Karpas-422 (cell line): Measurements from ENCODE around the gene LGSN. TPM values are rescaled to one million over a fixed set of nuclear protein-coding genes. Genes with fewer than 3 reads are reported as not detected.
"Not testable (repeated sequence)": the region's sequence is repeated elsewhere in the genome, so short reads cannot be mapped to it uniquely, and the experiment has no call there.

Source experiments
- DNase-seq: peaks from one replicate; pipeline ENCODE4 v3.0.0-alpha.2; 2015
- H2AFZ ChIP-seq: fragments of 200-600 bp; sonication (generic); 2 replicates; pipeline ENCODE4 v1.6.1; 2014; ENCODE audit warnings: antibody characterized with exemption, low read length, mixed read lengths
- H3K27ac ChIP-seq: fragments of 200-600 bp; sonication (generic); 2 replicates; pipeline ENCODE4 v1.5.1; 2014; ENCODE audit warnings: mild to moderate bottlenecking, low read length, moderate library complexity
- H3K27me3 ChIP-seq: fragments of 200-600 bp; sonication (generic); 2 replicates; pipeline ENCODE4 v1.6.1; 2014; ENCODE audit warnings: low read length, mixed read lengths
- H3K36me3 ChIP-seq: fragments of 200-600 bp; sonication (generic); 2 replicates; pipeline ENCODE4 v1.6.1; 2014; ENCODE audit warnings: low read length, mixed read lengths; ENCODE audit not compliant: insufficient read depth
- H3K4me1 ChIP-seq: fragments of 200-600 bp; sonication (generic); 2 replicates; pipeline ENCODE4 v1.6.1; 2014; ENCODE audit warnings: mild to moderate bottlenecking, low read length, mixed read lengths
- H3K4me2 ChIP-seq: fragments of 200-600 bp; sonication (generic); 2 replicates; pipeline ENCODE4 v1.6.1; 2014; ENCODE audit warnings: low read length, low read depth, mild to moderate bottlenecking; ENCODE audit not compliant: poor library complexity, severe bottlenecking
- H3K4me3 ChIP-seq: fragments of 200-600 bp; sonication (generic); 2 replicates; pipeline ENCODE4 v1.5.1; 2014; ENCODE audit warnings: mild to moderate bottlenecking, antibody characterized with exemption, low read length, mixed read lengths
- H3K79me2 ChIP-seq: fragments of 200-600 bp; sonication (generic); 2 replicates; pipeline ENCODE4 v1.6.1; 2014; ENCODE audit warnings: mild to moderate bottlenecking, low read length, mixed read lengths
- H3K9ac ChIP-seq: fragments of 200-600 bp; sonication (generic); 2 replicates; pipeline ENCODE4 v1.6.0; 2014; ENCODE audit warnings: low read length
- H3K9me2 ChIP-seq: fragments of 200-600 bp; sonication (generic), shearing (Covaris generic); replicated peaks from 2 replicates; pipeline ENCODE4 v1.6.0; 2014; ENCODE audit warnings: mild to moderate bottlenecking, low read length, moderate library complexity; ENCODE audit not compliant: insufficient read depth
- H3K9me3 ChIP-seq: fragments of 300-700, 200-600 bp; sonication (generic); 2 replicates; pipeline ENCODE4 v1.6.1; 2014; ENCODE audit warnings: low read length, mixed read lengths
- H4K20me1 ChIP-seq: fragments of 200-600 bp; sonication (generic); 2 replicates; pipeline ENCODE4 v1.6.1; 2014; ENCODE audit warnings: mild to moderate bottlenecking, antibody characterized with exemption, low read length, low read depth; ENCODE audit not compliant: insufficient read depth
- total RNA-seq: library from RNA; depleted of rRNA; stranded (reverse); fragments of >200 nt; shearing (Covaris generic); gene quantifications from 2 replicates; pipeline ENCODE4 v1.2.3, GENCODE V29; 2014; ENCODE audit warnings: low replicate concordance

LGSN gene
- total RNA-seq, 1 experiment from 2014 or later = not detected

DNA sequence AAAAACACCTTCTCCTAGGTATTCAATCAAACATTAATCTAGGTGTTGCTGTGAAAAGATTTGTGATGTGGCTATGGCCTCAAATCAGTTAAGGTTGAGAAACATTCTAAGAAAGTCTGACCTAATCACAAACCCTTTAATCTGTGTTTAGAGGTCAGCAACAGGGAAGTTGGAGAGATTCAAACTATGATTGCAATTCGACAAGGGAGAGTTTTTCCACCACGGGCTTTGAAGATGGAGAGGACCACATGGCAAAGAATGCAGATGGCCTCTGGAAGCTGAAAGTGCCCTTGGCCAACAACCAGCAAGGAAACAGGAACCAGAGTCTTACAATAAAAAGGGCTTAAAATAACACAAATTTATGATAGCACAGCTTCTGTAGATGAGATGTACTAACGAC, 29.6 kb upstream of the LGSN start:
- no peak overlapping the region for H3K27ac ChIP-seq
- H3K4me2 ChIP-seq = no peak overlapping the region
- no peak overlapping the region for H3K4me3 ChIP-seq
- no peak overlapping the region for H3K9ac ChIP-seq
- H4K20me1 ChIP-seq = no peaks in the 10 kb centered on the region
- H3K36me3 ChIP-seq = no peaks in the 10 kb centered on the region
- DNase-seq = no peak
- H3K9me3 ChIP-seq = no peaks in the 10 kb centered on the region
- H3K79me2 ChIP-seq = no peaks in the 10 kb centered on the region
- H3K9me2 ChIP-seq = no peaks in the 10 kb centered on the region
- H2AFZ ChIP-seq = no peak overlapping the region
- no peaks in the 10 kb centered on the region for H3K27me3 ChIP-seq
- H3K4me1 ChIP-seq = peaks cover 15% of the 10 kb centered on the region

DNA sequence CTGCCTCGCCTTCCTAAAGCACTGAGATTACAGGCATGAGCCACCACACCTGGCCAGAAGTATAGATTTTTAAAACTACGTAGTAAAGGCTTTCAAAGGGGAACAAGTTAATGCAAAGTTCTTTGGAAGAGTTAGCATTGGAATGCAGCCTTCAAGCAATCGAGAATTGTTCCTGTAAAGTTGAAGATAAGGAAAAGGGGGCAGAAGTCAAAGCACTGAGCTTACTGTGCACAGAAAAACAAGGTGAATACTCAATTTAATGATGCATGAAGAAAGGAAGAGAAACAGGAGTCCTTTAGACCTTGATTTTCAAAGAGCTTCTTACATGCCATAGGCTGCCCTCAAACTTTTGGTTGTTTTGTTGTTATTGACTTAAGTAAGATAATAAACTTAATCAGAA, 29.1 kb upstream of the LGSN start:
- no peaks in the 10 kb centered on the region for H3K9me3 ChIP-seq
- no peak overlapping the region for H3K9ac ChIP-seq
- H3K27ac ChIP-seq = no peak overlapping the region
- no peaks in the 10 kb centered on the region for H3K27me3 ChIP-seq
- H3K4me2 ChIP-seq = no peak overlapping the region
- H3K36me3 ChIP-seq = no peaks in the 10 kb centered on the region
- peaks cover 15% of the 10 kb centered on the region for H3K4me1 ChIP-seq
- H3K79me2 ChIP-seq = no peaks in the 10 kb centered on the region
- H2AFZ ChIP-seq = no peak overlapping the region
- H3K4me3 ChIP-seq = no peak overlapping the region
- no peaks in the 10 kb centered on the region for H4K20me1 ChIP-seq
- H3K9me2 ChIP-seq = no peaks in the 10 kb centered on the region
- no peak for DNase-seq

DNA sequence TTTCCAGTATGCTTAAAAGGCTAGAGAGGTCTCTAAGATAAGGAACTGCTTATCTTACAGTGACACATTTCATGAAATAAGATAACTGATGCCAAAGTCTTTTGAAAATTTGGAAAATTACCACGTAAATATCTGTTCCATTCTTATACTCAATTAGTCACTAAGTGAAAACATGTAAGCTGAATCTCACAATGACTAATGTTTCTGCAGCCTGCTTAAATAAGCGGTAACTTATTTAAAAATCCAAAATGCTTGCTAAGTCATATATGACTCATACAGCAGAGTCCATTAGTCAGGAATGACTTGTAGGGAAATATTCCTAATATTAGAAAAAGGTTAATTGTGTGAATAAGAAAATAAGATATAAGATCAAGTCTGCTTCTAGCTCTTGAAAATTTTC, 27.8 kb upstream of the LGSN start:
- H3K27ac ChIP-seq = no peak overlapping the region
- peaks cover 5% of the 10 kb centered on the region for H3K4me1 ChIP-seq
- no peak overlapping the region for H2AFZ ChIP-seq
- H3K27me3 ChIP-seq = no peaks in the 10 kb centered on the region
- H3K79me2 ChIP-seq = no peaks in the 10 kb centered on the region
- no peak overlapping the region for H3K4me2 ChIP-seq
- H3K36me3 ChIP-seq = no peaks in the 10 kb centered on the region
- H3K9me2 ChIP-seq = no peaks in the 10 kb centered on the region
- no peaks in the 10 kb centered on the region for H4K20me1 ChIP-seq
- H3K9ac ChIP-seq = no peak overlapping the region
- DNase-seq = no peak
- H3K4me3 ChIP-seq = no peak overlapping the region
- H3K9me3 ChIP-seq = no peaks in the 10 kb centered on the region

DNA sequence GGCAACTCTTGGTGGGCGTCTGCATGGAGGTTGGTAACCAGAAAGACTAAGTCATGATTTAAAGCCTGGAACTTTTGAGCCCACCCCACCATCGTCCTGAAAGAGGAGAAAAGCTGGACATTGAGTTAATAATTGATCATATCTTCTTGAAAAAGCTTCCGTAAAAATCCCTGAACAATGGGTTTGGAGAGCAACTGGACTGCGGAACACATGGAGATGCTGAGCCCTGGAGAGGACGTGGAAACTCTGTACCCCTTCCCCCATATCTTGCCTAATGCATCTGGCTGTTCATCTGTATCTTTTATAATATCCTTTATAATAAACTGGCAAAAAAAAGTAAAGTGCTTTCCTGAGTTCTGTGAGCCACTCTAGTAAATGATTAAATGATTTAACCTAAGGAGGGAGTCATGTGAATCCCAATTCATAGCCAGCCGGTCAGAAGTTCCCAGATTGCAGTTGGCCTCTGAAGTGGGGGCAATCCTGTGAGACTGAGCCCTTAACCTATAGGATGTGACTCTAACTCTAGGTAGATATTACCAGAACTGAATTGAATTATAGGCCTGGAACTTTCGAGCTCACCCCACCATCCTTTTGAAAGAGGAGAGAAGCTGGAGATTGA, 26.5 kb upstream of the LGSN start:
- Histone ChIP-seq H3K36me3 (no peaks in the 10 kb centered on the region), H3K27ac (no peak overlapping the region), H3K79me2 (no peaks in the 10 kb centered on the region), H2AFZ (no peak overlapping the region), H3K9me3 (no peaks in the 10 kb centered on the region), H3K9me2 (no peaks in the 10 kb centered on the region), H3K4me1 (no peaks in the 10 kb centered on the region), H3K4me2 (no peak overlapping the region), H3K27me3 (no peaks in the 10 kb centered on the region), H4K20me1 (no peaks in the 10 kb centered on the region), H3K9ac (no peak overlapping the region), H3K4me3 (no peak overlapping the region)
- DNase-seq = no peak

DNA sequence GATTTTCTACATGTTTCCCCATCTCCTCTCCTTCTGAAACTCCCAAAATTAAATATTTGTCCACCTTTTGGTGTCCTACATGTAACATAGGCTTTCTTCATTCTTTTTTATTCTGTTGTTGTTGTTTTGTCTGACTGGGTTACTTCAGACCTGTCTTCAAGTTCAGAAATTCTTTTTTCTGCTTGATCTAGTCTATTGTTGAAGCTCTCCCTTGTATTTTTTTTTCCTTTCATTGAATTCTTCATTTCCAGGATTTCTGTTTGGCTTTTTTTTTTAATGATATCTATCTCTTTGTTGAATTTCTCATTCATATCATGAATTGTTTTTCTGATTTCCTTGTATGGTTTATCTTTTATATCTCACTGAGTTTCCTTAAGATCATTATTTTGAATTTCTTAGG, 20.6 kb upstream of the LGSN start:
- H3K79me2 ChIP-seq = no peaks in the 10 kb centered on the region
- no peak overlapping the region for H3K9ac ChIP-seq
- no peaks in the 10 kb centered on the region for H3K4me1 ChIP-seq
- H2AFZ ChIP-seq = no peak overlapping the region
- no peaks in the 10 kb centered on the region for H4K20me1 ChIP-seq
- peaks cover 6% of the 10 kb centered on the region; the same call in 1 of the 2 replicates for H3K9me3 ChIP-seq
- no peaks in the 10 kb centered on the region for H3K9me2 ChIP-seq
- H3K4me3 ChIP-seq = no peak overlapping the region
- no peak overlapping the region for H3K27ac ChIP-seq
- H3K36me3 ChIP-seq = no peaks in the 10 kb centered on the region
- no peak for DNase-seq
- H3K27me3 ChIP-seq = no peaks in the 10 kb centered on the region
- H3K4me2 ChIP-seq = no peak overlapping the region

DNA sequence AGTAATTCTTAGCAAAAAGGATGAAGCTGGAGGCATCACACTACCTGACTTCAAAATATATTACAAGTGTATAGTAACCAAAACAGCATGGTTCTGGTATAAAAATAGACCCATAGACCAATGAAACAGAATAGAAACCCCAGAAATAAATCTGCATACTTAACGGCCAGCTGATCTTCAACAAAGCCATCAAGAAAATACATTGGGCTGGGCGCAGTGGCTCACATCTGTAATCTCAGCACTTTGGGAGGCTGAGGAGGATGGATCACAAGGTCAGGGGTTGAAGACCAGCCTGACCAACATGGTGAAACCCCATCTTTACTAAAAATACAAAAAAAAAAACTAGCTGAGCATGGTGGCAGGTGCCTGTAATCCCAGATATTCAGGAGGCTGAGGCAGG, 14.9 kb upstream of the LGSN start:
- H3K9me3 ChIP-seq = not testable (repeated sequence)

DNA sequence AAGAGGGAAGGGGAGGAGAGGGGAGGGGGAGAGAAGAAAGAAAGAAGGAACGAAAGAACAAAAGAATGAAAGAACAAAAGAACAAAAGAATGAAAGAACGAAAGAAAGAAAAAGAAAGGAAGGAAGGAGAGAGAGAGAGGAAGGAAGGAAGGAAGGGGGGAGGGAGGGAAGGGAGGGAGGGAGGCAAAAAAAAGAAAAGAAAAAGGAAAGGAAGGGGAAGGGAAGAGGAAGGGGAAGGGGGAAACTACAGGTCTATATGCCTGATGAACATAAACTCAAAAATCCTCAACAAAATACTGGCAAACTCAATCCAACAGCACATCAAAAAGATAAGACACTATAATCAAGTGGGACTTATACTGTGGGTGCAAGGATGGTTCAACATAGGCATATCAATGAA, 13.7 kb upstream of the LGSN start:
- Histone ChIP-seq H3K9ac (no peak overlapping the region), H3K27ac (no peak overlapping the region), H3K79me2 (no peaks in the 10 kb centered on the region), H4K20me1 (no peaks in the 10 kb centered on the region), H3K4me2 (no peak overlapping the region), H3K27me3 (no peaks in the 10 kb centered on the region), H3K9me3 (no peaks in the 10 kb centered on the region), H2AFZ (no peak overlapping the region), H3K36me3 (no peaks in the 10 kb centered on the region), H3K4me3 (no peak overlapping the region), H3K9me2 (no peaks in the 10 kb centered on the region), H3K4me1 (no peaks in the 10 kb centered on the region)
- no peak for DNase-seq

More for the DNA sequence above, 14.9 kb upstream of the LGSN start:
- not testable (repeated sequence) for DNase-seq, H4K20me1 ChIP-seq, H3K9ac ChIP-seq, H3K4me3 ChIP-seq, H3K36me3 ChIP-seq, H3K9me2 ChIP-seq, H2AFZ ChIP-seq, H3K79me2 ChIP-seq, H3K4me1 ChIP-seq, H3K27ac ChIP-seq, H3K4me2 ChIP-seq, H3K27me3 ChIP-seq

DNA sequence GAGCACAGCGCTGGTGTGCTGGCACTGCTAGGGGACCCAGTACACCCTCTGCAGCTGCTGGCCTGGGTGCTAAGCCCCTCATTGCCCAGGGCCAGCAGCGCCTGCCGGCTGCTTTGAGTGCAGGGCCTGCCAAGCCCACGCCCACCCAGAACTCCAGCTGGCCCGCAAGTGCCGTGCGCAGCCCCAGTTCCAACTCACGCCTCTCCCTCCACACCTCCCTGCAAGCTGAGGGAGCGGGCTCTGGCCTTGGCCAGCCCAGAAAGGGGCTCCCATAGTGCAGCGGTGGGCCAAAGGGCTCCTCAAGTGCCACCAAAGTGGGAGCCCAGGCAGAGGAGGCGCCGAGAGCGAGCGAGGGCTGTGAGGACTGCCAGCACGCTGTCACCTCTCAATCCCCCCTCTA, 6.8 kb upstream of the LGSN start:
- not testable (repeated sequence) for H3K9ac ChIP-seq

DNA sequence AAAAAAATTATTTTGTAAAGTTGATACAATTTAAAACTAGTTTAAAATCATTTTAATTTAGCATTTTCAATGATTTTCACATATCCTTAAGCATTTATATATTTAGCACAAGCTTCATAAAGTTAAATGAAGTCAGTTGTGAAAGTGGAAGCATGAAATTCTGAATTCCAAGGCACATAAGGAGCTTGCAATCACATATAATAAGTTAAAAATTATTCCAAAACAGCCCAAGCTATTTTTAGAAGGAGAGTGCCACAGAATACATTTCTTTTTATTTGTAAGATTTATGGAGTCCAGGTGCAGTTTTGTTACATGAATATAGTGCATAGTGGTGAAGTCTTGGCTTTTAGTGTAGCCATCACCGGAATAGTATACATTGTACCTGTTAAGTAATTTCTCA, 3.2 kb upstream of the LGSN start:
- no peaks in the 10 kb centered on the region for H3K27me3 ChIP-seq
- H3K36me3 ChIP-seq = no peaks in the 10 kb centered on the region
- H3K4me2 ChIP-seq = no peak overlapping the region
- H3K9me2 ChIP-seq = no peaks in the 10 kb centered on the region
- no peaks in the 10 kb centered on the region for H3K4me1 ChIP-seq
- H2AFZ ChIP-seq = no peak overlapping the region
- no peaks in the 10 kb centered on the region for H4K20me1 ChIP-seq
- H3K9ac ChIP-seq = no peak overlapping the region
- H3K9me3 ChIP-seq = no peaks in the 10 kb centered on the region
- no peak overlapping the region for H3K27ac ChIP-seq
- no peaks in the 10 kb centered on the region for H3K79me2 ChIP-seq
- no peak overlapping the region for H3K4me3 ChIP-seq
- DNase-seq = no peak

More for the DNA sequence above, 6.8 kb upstream of the LGSN start:
- H3K36me3 ChIP-seq, H3K9me3 ChIP-seq, H3K9me2 ChIP-seq, H3K4me3 ChIP-seq, DNase-seq, H3K27ac ChIP-seq, H3K79me2 ChIP-seq, H2AFZ ChIP-seq, H3K4me2 ChIP-seq, H3K4me1 ChIP-seq, H4K20me1 ChIP-seq, H3K27me3 ChIP-seq: not testable (repeated sequence)
